Adrenal gland (tissue), 5 donors: ENCODE results near the gene LTC4S.
"Not testable (repeated sequence)": the region's sequence is repeated elsewhere in the genome, so short reads cannot be mapped to it uniquely, and the experiment has no call there.

Source experiments
- POLR2A ChIP-seq, 2 donors: fragments of 450-650 bp; IDR thresholded peaks; one replicate each; pipeline ENCODE4 v1.6.1; 2017; ENCODE audit warnings: antibody characterized with exemption in 2 of 2, mild to moderate bottlenecking in 2 of 2, moderate library complexity in 1 of 2
- TF ChIP-seq, protein P1 (sequence below), 6 experiments: fragments of 450-650 bp in 4 of 6; fragments of 200-600 bp in 2 of 6; sonication (generic) in 1 of 6; IDR thresholded peaks; 1 replicate in 5 of 6; 2 replicates in 1 of 6; pipeline versions ENCODE4 v1.5.1 to v1.8.0; 2016 to 2021; ENCODE audit warnings: antibody characterized with exemption in 6 of 6, mild to moderate bottlenecking in 2 of 6, moderate library complexity in 1 of 6
- donor health status: DM: no; HTN: no; CAD: no.

DNA sequence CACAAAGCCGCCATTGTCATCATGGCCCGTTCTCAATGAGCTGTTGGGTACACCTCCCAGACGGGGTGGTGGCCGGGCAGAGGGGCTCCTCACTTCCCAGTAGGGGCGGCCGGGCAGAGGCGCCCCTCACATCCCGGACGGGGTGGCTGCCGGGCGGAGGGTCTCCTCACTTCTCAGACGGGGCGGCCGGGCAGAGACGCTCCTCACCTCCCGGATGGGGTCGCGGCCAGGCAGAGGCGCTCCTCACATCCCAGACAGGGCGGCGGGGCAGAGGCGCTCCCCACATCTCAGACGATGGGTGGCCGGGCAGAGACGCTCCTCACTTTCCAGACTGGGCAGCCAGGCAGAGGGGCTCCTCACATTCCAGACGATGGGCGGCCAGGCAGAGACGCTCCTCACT is 41.1 kb downstream of the LTC4S start:
- TF ChIP-seq, protein P1, sequence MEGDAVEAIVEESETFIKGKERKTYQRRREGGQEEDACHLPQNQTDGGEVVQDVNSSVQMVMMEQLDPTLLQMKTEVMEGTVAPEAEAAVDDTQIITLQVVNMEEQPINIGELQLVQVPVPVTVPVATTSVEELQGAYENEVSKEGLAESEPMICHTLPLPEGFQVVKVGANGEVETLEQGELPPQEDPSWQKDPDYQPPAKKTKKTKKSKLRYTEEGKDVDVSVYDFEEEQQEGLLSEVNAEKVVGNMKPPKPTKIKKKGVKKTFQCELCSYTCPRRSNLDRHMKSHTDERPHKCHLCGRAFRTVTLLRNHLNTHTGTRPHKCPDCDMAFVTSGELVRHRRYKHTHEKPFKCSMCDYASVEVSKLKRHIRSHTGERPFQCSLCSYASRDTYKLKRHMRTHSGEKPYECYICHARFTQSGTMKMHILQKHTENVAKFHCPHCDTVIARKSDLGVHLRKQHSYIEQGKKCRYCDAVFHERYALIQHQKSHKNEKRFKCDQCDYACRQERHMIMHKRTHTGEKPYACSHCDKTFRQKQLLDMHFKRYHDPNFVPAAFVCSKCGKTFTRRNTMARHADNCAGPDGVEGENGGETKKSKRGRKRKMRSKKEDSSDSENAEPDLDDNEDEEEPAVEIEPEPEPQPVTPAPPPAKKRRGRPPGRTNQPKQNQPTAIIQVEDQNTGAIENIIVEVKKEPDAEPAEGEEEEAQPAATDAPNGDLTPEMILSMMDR (IDR thresholded peaks at IDR 0.05), result not testable (repeated sequence)
- TF ChIP-seq POLR2A (IDR thresholded peaks at IDR 0.05), result not testable (repeated sequence)
